Retinal pigment epithelial cell (primary cell): ENCODE data around the gene ARMS2.

Experiments
- DNase-seq: peaks from one replicate; pipeline ENCODE4 v3.0.0-alpha.2; 2010; ENCODE audit warnings: low read depth
- H3K4me3 ChIP-seq: 2 replicates; pipeline ENCODE4 v1.5.1; 2011; ENCODE audit warnings: mild to moderate bottlenecking, low read length, control low read depth, moderate library complexity
- TF ChIP-seq, protein P1 (sequence below): conservative IDR thresholded peaks from 2 replicates; pipeline ENCODE4 v1.5.1; 2011; ENCODE audit warnings: low read depth, low read length, control low read depth, inconsistent platforms

Gene ARMS2

DNA sequence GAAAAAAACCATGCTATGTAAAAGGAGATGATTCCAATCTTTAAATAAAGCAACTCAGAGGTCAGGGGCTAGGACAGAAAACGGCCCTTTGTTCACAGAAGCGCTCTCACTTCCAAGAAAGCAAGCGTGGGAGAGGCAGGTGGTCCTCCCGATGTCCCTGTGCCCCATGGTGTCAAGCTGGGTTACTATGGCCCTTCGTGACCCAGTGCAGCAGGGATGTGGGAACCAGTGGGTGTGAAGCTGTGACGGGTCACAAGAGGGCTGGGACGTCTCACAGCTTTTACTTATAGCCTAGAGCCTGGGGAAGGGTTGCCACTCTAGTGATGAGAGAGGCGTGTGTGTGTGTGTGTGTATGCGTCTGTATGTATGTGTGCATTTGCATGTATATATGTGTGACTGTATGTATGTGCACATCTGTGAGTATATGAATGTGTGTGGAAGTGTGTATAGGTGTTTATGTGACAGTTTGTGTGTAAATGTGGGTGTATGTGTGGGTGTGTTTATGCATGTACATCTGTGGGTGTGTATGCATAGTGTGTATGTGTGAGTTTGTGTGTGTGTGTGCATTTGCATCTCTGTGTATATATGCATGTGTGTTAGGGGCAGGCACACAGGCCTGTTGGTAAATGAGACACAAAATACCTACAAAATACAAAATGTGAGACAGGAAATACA is 32.1 kb downstream of the ARMS2 start:
- no peak overlapping the region for H3K4me3 ChIP-seq
- no peak for DNase-seq
- TF ChIP-seq, protein P1, sequence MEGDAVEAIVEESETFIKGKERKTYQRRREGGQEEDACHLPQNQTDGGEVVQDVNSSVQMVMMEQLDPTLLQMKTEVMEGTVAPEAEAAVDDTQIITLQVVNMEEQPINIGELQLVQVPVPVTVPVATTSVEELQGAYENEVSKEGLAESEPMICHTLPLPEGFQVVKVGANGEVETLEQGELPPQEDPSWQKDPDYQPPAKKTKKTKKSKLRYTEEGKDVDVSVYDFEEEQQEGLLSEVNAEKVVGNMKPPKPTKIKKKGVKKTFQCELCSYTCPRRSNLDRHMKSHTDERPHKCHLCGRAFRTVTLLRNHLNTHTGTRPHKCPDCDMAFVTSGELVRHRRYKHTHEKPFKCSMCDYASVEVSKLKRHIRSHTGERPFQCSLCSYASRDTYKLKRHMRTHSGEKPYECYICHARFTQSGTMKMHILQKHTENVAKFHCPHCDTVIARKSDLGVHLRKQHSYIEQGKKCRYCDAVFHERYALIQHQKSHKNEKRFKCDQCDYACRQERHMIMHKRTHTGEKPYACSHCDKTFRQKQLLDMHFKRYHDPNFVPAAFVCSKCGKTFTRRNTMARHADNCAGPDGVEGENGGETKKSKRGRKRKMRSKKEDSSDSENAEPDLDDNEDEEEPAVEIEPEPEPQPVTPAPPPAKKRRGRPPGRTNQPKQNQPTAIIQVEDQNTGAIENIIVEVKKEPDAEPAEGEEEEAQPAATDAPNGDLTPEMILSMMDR = no peak

DNA sequence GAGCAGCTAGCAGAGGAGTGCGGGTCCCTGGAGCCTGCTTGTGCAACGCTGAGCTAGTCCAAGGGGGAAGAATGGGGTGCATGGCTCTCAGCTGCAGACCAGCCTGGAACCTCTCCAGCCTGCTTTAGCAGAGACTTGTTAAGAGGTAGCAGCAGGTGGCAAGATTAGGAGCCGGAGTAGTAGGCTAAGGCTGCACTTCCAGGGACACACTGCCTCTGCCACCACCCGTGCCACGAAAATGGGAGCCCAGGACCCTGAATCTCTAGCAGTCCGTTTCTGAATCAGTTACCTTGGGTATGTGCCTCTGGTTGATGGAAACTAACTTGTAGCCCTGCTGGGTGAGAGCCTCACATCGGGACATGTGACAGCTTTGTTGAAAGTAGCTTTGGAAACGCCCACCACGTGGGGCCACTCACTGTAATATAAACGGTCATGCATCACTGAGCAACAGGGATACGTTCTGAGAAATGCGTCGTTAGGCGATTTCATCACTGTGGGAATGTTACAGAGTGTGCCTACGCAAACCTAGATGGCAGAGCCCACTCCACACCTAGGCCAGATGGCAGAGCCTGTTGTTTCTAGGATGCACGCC is 32.8 kb downstream of the ARMS2 start:
- H3K4me3 ChIP-seq = no peak overlapping the region
- DNase-seq = peak; percentile 75
- TF ChIP-seq, protein P1 = no peak

DNA sequence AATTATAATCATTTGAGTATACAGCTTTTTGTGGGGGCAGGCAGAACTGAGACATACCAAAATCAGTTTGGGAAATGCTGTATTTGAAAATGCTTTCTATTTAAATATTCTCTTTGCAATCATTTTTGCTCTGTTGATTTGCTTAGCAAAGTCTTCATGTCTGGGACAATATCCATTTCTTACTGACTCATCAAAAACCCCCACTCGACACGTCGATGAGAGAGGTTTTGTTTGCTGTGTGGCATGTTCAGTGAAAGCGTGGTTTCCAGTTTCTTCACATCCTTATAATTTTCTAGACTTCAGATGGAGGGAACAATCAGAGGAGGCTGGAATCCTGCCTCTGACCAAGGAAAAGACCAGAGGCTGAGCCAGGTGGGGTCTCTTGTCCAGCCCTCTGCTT is 35.8 kb downstream of the ARMS2 start:
- no peak for DNase-seq
- no peak overlapping the region for H3K4me3 ChIP-seq
- TF ChIP-seq, protein P1 = no peak

DNA sequence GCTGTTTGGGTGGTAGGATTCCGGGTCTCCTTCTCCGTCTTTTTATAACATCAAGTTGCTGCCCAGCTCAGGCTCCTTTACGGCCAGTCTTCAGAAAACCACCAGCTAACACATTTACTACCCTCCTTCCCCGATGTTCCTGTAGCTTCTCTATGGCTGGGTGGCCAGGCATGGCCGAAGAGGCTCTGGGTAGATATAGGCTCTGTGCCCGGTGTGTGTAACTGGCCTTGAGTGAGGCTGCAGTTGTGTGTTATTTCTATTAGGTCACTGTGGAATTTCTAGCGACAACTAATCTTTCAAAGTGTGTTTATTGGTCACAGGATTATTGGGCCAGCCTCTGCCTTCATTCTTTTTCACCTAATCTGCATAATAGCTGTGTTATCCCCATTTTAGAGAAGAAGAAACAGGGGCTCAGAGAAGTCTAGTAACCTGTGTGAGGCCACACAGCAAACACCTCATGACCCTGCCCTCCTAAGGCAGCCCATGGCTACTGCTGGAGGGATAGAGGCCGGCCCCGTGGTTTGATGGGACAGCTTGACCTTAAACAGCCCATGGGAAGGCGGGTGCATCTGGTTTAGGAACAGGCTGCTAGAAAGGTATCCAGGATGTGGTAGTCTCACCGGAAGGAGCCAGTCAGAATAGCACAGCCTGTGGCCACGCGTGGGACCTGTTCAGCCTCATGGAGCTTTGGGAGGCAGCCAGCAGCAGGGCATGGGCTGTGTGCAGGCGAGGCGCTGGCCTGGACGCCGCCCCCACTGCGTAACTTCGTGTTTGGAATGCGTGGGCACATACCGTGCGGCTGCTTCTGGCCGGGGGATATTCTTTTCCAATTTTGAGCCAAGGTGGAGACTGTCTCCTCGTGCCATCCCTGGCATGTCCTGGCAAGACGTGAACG is 36.6 kb downstream of the ARMS2 start:
- no peak overlapping the region for H3K4me3 ChIP-seq
- TF ChIP-seq, protein P1 = no peak
- DNase-seq = no peak

DNA sequence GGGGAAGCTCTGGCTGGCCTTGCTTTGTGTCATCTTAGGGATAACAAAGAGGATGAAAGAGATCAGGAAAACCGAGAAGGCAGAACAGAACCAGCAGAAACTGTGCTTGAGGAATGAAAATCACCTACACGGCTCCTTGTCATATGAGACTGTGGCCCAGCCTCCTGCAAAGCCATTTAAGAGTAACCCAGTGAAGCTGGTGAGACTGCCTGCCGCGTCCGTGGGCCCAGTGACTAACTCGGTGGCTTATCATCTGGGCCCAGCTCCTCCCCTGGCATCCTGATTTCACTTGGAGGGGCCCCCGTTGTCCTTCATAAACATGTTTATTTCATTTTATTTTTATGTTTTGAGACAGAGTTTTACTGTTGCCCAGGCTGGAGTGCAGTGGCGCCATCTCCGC is 37.6 kb downstream of the ARMS2 start:
- H3K4me3 ChIP-seq = no peak overlapping the region
- no peak for DNase-seq
- TF ChIP-seq, protein P1 = no peak

DNA sequence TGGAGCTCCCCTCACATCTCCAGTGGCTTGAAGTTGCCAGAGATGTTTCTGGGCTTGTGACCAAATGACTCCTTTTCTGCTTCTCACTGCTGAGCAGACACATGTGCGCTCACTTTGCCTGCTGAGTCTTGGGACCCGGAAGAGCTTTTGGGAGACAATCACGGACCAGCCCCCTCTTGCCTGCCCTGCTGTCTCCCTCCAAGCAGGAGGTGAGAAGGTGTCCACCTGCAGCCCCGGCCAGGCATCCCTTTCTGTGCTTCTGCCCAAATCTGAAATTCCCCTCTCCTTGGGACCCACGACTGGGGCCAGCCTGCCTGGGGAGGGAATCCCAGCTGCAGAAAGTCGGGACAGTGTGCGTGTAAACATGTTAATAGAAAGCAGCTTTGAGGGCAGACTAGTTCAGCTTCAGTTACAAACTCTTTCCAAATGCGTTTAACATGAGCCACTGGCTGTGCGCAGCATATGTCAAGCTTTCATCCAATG is 38.6 kb downstream of the ARMS2 start:
- no peak for DNase-seq

More for the DNA sequence above, 38.6 kb downstream of the ARMS2 start:
- TF ChIP-seq, protein P1 = no peak
- H3K4me3 ChIP-seq = no peak overlapping the region
